HG03558 (cell line): ENCODE results near the gene CCDC33.

Experiments
- ATAC-seq: cut with Tn5 transposase; IDR thresholded peaks from one replicate; pipeline ENCODE4 v1.9.1; 2021; ENCODE audit warnings: moderate number of reproducible peaks; ENCODE audit not compliant: unreplicated experiment; ENCODE audit errors: extremely low read depth

Gene CCDC33

DNA sequence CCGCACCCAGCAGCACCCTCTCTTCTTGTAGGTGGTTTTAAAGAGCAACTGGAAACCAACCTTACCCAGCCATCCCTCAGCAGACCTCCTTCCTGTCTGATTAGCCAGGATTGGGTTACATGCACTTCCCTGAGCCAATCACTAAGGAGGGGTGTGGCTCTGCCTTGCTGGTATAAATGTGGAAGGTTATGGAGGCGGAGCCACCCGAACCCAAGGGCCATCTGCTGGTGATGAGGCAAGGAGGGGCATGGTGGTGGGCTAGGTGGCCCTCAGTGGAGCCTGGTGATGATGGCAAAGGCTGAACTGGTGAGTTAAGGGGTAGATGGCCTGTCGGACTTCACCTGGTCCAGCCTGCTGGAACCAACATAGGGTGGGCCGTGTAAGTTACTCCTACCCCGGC is 39.8 kb downstream of the CCDC33 start:
- no peak for ATAC-seq

GRCh38 chr15:74276560-74276959 is 40.4 kb downstream of the CCDC33 start:
- ATAC-seq, result no peak

- ATAC-seq, result no peak
These were observed 41.2 kb downstream of the CCDC33 start for GRCh38 chr15:74277242-74277810.

- no peak for ATAC-seq
These were observed 42.1 kb downstream of the CCDC33 start for GRCh38 chr15:74278207-74278606.

- no peak for ATAC-seq
These were observed 45.3 kb downstream of the CCDC33 start for GRCh38 chr15:74281147-74282133.

- no peak for ATAC-seq
These were observed 47.2 kb downstream of the CCDC33 start for GRCh38 chr15:74283368-74283767.

DNA sequence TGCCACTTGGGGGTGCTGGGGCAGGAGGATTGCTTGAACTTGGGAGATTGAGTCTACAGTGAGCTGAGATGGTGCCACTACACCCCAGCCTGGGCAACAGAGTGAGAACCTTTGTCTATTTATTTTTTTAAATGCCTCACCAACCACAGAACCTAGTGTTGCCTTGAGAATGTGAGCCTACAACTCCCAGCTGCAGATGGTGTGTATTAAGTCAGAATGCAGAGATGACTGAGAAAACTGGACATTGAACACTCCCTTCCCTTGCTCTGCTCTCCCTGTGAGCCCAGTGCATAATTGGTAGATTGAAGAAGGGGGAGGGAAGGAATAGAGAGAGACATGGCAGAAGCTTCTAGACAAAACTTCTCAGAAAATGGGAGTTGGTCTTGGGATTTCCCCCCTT is 53.5 kb downstream of the CCDC33 start:
- ATAC-seq, result no peak

- no peak for ATAC-seq
These were observed 54.5 kb downstream of the CCDC33 start for GRCh38 chr15:74290645-74291044.

DNA sequence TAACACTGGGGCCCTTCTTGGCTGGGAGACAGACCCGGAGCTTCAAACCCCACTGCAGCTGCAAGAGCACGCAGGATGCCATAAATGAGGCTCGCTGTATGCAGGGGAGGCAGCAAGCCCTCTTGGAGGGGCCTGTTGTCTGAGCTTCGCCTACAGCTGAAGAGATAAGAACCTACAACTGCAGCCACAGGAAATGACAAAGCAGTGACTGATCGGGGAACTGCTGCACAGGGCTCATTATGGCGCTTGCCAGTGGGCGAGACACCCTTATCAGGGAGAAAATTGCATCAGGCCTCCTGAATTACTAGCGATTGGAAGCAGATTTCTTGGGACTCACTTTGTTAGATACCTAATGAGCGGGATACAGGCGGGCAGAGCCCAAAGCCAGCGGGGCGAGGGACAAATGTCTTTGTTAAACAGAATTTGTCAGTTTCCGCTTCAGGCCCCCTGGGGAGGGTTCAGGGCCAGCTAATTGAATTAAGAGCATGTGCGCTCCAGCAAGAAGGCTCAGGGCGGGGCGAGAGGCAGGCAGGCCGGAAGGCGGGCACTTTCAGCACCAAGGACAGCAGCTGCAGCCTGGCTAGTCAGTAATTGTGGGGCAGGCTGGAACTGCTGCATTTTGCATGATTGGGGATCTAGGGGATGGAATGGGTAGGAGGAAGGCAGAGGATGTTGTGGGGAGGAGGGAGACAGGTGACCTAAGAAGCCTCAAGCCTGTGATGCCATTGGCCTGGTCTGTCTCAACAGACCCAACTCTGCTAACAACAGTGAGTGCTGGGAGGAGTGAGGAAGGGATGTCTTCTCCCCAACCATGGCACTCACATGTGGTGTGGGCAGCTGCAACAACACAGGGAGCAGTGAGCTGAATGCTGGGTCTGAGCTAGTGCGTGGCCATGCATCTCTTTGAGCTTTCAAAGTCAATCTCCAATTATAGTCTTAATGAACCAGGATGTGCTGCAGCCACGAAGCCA is 55.3 kb downstream of the CCDC33 start:
- no peak for ATAC-seq

- no peak for ATAC-seq
These were observed 57.1 kb downstream of the CCDC33 start for GRCh38 chr15:74293021-74293810.

- no peak for ATAC-seq
These were observed 57.9 kb downstream of the CCDC33 start for GRCh38 chr15:74294010-74294409.

- ATAC-seq, result no peak
These were observed 59.7 kb downstream of the CCDC33 start for GRCh38 chr15:74295800-74296199.

- no peak for ATAC-seq
These were observed 61.8 kb downstream of the CCDC33 start for GRCh38 chr15:74297887-74298286.

DNA sequence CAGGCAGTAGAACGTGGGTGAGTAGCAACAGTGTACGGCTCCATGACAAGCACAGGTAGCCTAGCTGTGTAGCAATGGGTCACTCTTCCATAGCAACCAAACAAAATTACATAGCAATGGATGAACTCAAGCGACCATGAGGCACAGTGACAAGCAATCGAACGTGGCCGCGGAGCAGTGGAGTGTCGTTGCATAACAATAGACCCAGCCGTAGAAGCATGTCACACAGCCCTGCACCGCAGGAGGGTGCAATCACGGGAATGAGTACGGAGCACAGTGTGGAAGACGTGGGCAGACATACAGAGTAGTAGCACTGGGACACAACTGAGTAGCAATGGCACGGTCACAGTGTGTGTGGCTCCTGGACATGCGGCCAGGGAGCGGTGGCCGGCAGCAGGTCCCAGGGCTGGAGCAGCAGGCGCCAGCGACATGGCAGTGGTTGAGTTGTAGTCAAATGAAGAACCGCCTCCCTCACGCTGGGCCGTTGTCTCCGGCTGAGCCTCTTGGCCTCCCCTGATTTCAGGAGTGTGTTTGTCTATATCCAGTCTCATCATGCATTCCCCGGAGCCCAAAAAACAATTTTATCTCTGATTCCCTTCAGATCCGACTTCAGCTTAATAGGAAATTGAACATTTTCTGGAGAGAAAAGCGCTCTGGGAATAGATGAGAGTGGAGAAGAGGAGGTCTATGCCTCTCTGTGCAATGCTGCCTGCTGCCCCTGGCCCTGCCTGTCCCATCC is 64.1 kb downstream of the CCDC33 start:
- ATAC-seq, result no peak

DNA sequence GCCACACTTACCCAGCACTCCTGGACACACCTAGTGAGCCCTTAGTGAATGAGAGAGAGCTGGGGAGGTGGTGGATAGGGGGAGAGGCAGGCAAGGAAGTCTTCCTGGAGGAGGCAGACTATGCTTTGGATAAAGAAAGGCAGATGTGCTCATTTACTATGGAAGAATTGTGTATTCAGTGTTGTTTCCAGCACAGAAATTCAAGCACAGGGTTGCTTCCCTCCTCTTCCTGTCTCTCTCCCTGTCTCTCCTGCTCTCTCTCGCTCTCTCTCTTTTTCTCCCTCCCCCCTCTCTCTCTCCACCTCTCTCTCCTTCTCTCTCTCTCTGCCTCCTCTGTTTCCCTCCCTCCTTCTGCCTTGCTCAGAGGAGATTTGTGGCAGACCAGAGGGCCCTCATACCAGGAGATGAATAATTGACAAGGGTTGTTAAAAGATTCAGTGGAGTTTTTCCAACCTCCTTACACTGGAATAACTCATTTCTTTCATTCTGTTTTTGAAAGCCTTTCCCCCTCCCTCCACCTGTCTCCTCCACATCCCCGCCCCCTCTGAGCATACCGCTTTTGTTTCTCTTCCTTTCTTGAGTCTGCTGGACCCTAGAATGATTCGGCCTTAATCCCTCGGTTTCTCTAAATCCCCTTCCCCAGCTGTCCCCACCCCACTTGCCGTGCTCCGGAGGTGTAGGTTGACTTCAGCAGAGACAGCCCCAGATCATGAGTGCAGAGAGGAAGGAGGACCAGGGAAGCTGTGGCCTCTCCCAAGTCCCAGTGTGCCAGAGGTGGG is 65.6 kb downstream of the CCDC33 start:
- no peak for ATAC-seq

DNA sequence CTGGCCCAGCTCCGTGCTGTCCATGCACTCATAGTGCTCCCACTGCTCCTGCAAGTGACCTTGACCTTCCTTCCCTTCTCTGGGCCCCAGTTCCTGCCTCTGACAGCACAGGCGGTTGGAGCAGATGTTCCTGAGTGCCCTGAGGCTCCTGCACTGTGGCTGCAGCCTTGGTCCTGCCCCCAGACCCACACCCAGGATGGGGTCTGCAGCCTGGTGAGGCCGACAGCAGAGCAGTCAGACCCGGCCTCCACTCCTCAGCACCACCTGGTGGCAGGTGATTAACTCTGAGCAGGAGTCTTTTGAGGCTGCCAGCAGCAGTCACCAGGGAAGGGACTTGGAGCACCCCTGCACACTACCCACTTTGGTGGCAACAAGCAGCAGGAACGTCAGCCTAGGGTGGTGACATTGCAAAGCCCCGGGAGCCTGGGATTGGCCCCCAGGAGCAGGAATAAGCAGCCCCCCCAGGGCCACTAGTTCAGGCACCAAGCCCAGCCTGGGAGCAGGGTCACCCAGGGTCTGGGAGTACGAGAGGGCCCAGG is 66.8 kb downstream of the CCDC33 start:
- no peak for ATAC-seq

DNA sequence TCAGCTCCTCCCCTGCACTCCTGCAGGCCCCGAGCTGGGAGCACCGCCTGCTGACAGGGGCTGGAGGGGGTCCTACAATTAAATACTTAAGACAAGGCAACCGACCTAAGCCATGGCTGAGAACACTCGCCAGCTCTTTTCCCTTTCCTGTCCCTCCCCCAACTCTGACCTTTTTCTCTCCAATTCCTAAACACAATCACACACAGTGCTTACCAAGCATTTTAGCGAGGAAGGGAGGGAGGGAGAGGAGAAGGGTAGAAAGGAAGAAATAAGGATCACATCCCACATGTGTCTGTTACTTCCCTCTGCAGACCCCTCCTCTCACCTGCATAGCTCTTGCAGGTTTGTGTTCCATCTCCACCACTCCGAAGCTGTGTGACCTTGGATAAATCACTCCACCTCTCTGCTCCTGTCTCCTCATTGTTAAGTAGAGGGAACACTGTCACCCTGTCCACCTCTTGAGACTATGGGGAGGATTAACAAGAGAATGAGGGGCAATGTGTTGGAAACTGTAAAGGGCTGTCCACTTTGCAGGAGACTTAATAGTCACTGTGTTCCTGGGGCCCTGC is 67.7 kb downstream of the CCDC33 start:
- no peak for ATAC-seq

- ATAC-seq, result no peak
These were observed 68.3 kb downstream of the CCDC33 start for GRCh38 chr15:74304431-74304830.
